ENCODE data around the gene KMT2C. TPM values are rescaled to one million over a fixed set of nuclear protein-coding genes. Genes with fewer than 3 reads are reported as not detected.

Gene KMT2C
- total RNA-seq, 2 experiments from 2014 or later: 36.2 to 39.8 TPM

GRCh38 chr7:152128252-152128651 is 307.6 kb downstream of the KMT2C start:
- CTCF ChIA-PET: no interaction called here

GRCh38 chr7:152127229-152127628 is 308.6 kb downstream of the KMT2C start:
- ChIA-PET POLR2A (no interaction called here), CTCF (interaction anchor here (0.5 kb wide), 1 partner anchor 576 kb away, joined by 3 read pairs; no protein-coding TSS in a partner anchor)

More at GRCh38 chr7:152128252-152128651, 307.6 kb downstream of the KMT2C start:
- POLR2A ChIA-PET: no interaction called here

GRCh38 chr7:152126741-152127140 is 309.1 kb downstream of the KMT2C start:
- CTCF ChIA-PET: interaction anchor here (0.5 kb wide), 1 partner anchor 577 kb away, joined by 3 read pairs; no protein-coding TSS in a partner anchor

GRCh38 chr7:152122540-152122939 is 313.3 kb downstream of the KMT2C start:
- ChIA-PET CTCF (no interaction called here), POLR2A (no interaction called here)

More at GRCh38 chr7:152126741-152127140, 309.1 kb downstream of the KMT2C start:
- POLR2A ChIA-PET: no interaction called here

GRCh38 chr7:152121432-152121831 is 314.4 kb downstream of the KMT2C start:
- CTCF ChIA-PET: no interaction called here
- POLR2A ChIA-PET: no interaction called here

GRCh38 chr7:152120776-152121175 is 315.0 kb downstream of the KMT2C start:
- CTCF ChIA-PET: no interaction called here
- POLR2A ChIA-PET: no interaction called here

- CTCF ChIA-PET: no interaction called here
- POLR2A ChIA-PET: no interaction called here
These were observed 315.6 kb downstream of the KMT2C start for GRCh38 chr7:152120210-152120609.

GRCh38 chr7:152117356-152117755 is 318.4 kb downstream of the KMT2C start:
- ChIA-PET POLR2A (no interaction called here), CTCF (no interaction called here)

- CTCF ChIA-PET: interaction anchor here (1.0 kb wide), 1 partner anchor 8 kb away, joined by 3 read pairs; no protein-coding TSS in a partner anchor
- POLR2A ChIA-PET: no interaction called here
These were observed 320.6 kb downstream of the KMT2C start for GRCh38 chr7:152115021-152115718.

GRCh38 chr7:152112829-152113228 is 323.0 kb downstream of the KMT2C start:
- ChIA-PET POLR2A (interaction anchor here (0.7 kb wide), 1 partner anchor 17 kb away, joined by 3 read pairs; no protein-coding TSS in a partner anchor), CTCF (no interaction called here)

- CTCF ChIA-PET: no interaction called here
- POLR2A ChIA-PET: no interaction called here
These were observed 327.4 kb downstream of the KMT2C start for GRCh38 chr7:152108359-152108758.

GRCh38 chr7:152107945-152108344 is 327.9 kb downstream of the KMT2C start:
- CTCF ChIA-PET: no interaction called here

GRCh38 chr7:152106990-152107389 is 328.8 kb downstream of the KMT2C start:
- ChIA-PET POLR2A (no interaction called here), CTCF (no interaction called here)

More at GRCh38 chr7:152107945-152108344, 327.9 kb downstream of the KMT2C start:
- POLR2A ChIA-PET: no interaction called here

- ChIA-PET CTCF (no interaction called here), POLR2A (no interaction called here)
These were observed 330.6 kb downstream of the KMT2C start for GRCh38 chr7:152105205-152105604.

GRCh38 chr7:152103691-152104090 is 332.1 kb downstream of the KMT2C start:
- CTCF ChIA-PET: no interaction called here
- POLR2A ChIA-PET: no interaction called here

GRCh38 chr7:152103066-152103465 is 332.7 kb downstream of the KMT2C start:
- POLR2A ChIA-PET: no interaction called here
- CTCF ChIA-PET: no interaction called here

- POLR2A ChIA-PET: no interaction called here
These were observed 338.5 kb downstream of the KMT2C start for GRCh38 chr7:152097330-152097729.

GRCh38 chr7:152095771-152096170 is 340.0 kb downstream of the KMT2C start:
- POLR2A ChIA-PET: interaction anchor here (0.5 kb wide), 1 partner anchor 17 kb away, joined by 3 read pairs; no protein-coding TSS in a partner anchor
- CTCF ChIA-PET: no interaction called here

More at GRCh38 chr7:152097330-152097729, 338.5 kb downstream of the KMT2C start:
- CTCF ChIA-PET: interaction anchor here (0.7 kb wide), 1 partner anchor 25 kb away, joined by 3 read pairs; no protein-coding TSS in a partner anchor

- ChIA-PET CTCF (no interaction called here), POLR2A (no interaction called here)
These were observed 342.1 kb downstream of the KMT2C start for GRCh38 chr7:152093717-152094116.

GRCh38 chr7:152090747-152091146 is 345.1 kb downstream of the KMT2C start:
- ChIA-PET CTCF (no interaction called here), POLR2A (no interaction called here)

- CTCF ChIA-PET: no interaction called here
- POLR2A ChIA-PET: no interaction called here
These were observed 346.6 kb downstream of the KMT2C start for GRCh38 chr7:152089183-152089582.

- ChIA-PET CTCF (no interaction called here), POLR2A (no interaction called here)
These were observed 349.3 kb downstream of the KMT2C start for GRCh38 chr7:152086513-152086912.
